ENCODE data around the gene PCDHB12. TPM values are rescaled to one million over a fixed set of nuclear protein-coding genes. Genes with fewer than 3 reads are reported as not detected.

Gene PCDHB12
- polyA plus RNA-seq, 6 donors from 2014 or later, result not detected

GRCh38 chr5:141250576-141250975 lies 42.1 kb downstream of the PCDHB12 start:
- peaks cover 24 to 33% of the 10 kb centered on the region in 2 donors for H3K36me3 Mint-ChIP-seq
- H3K4me3 Mint-ChIP-seq, result no peak overlapping the region
- H3K27ac Mint-ChIP-seq, result no peak overlapping the region
- H3K27me3 Mint-ChIP-seq, result peaks cover 0 to 17% (median 0%) of the 10 kb centered on the region in 3 donors
- ATAC-seq (ENCODE audit: low read depth in 2 of 2) (no peak), DNase-seq (no peak)
- H3K9me3 Mint-ChIP-seq, result peaks cover 6 to 93% (median 76%) of the 10 kb centered on the region in 7 donors
- no peaks in the 10 kb centered on the region for H3K4me1 Mint-ChIP-seq

GRCh38 chr5:141258464-141258863 lies 49.9 kb downstream of the PCDHB12 start:
- no peak for DNase-seq
- Mint-ChIP-seq H3K9me3 (peaks cover 0 to 99% (median 88%) of the 10 kb centered on the region in 7 donors), H3K27me3 (no peaks in the 10 kb centered on the region), H3K36me3 (peaks cover 37 to 46% of the 10 kb centered on the region in 2 donors), H3K27ac (no peak overlapping the region), H3K4me1 (no peaks in the 10 kb centered on the region), H3K4me3 (no peak overlapping the region)
- no peak for ATAC-seq (ENCODE audit: low read depth in 2 of 2)

- no peak for DNase-seq
Measured at GRCh38 chr5:141258948-141259347, 50.4 kb downstream of the PCDHB12 start.

GRCh38 chr5:141260458-141261237 lies 52.1 kb downstream of the PCDHB12 start:
- no peaks in the 10 kb centered on the region for H3K4me1 Mint-ChIP-seq
- ATAC-seq (ENCODE audit: low read depth in 2 of 2) (no peak), DNase-seq (no peak)
- peaks cover 38 to 45% of the 10 kb centered on the region in 2 donors for H3K36me3 Mint-ChIP-seq
- no peak overlapping the region for H3K4me3 Mint-ChIP-seq
- H3K27ac Mint-ChIP-seq, result no peak overlapping the region
- H3K9me3 Mint-ChIP-seq, result peaks cover 6 to 98% (median 91%) of the 10 kb centered on the region in 7 donors
- H3K27me3 Mint-ChIP-seq, result no peaks in the 10 kb centered on the region

More at GRCh38 chr5:141258948-141259347, 50.4 kb downstream of the PCDHB12 start:
- peaks cover 42 to 50% of the 10 kb centered on the region in 2 donors for H3K36me3 Mint-ChIP-seq
- H3K27me3 Mint-ChIP-seq, result no peaks in the 10 kb centered on the region
- H3K4me1 Mint-ChIP-seq, result no peaks in the 10 kb centered on the region
- ATAC-seq (ENCODE audit: low read depth in 2 of 2), result no peak
- no peak overlapping the region for H3K4me3 Mint-ChIP-seq
- no peak overlapping the region for H3K27ac Mint-ChIP-seq
- peaks cover 3 to 99% (median 89%) of the 10 kb centered on the region in 7 donors for H3K9me3 Mint-ChIP-seq

GRCh38 chr5:141261238-141261546 lies 52.7 kb downstream of the PCDHB12 start:
- DNase-seq (no peak), ATAC-seq (ENCODE audit: low read depth in 2 of 2) (no peak)
- Mint-ChIP-seq H3K9me3 (peaks cover 10 to 98% (median 91%) of the 10 kb centered on the region in 7 donors), H3K4me3 (no peak overlapping the region), H3K36me3 (peaks cover 42 to 48% of the 10 kb centered on the region in 2 donors), H3K27ac (no peak overlapping the region), H3K4me1 (no peaks in the 10 kb centered on the region), H3K27me3 (no peaks in the 10 kb centered on the region)

Other genes with a start within 250 kb of the PCDHB12 start
- not detected for gene PCDHAC2, start 242.2 kb upstream of the PCDHB12 start, polyA plus RNA-seq (ENCODE audit: low read depth in 6 of 6)
- gene PCDHB1, start 157.3 kb upstream of the PCDHB12 start, polyA plus RNA-seq (ENCODE audit: low read depth in 6 of 6), result not detected
- under 1 TPM in 1 of 6 donors, not detected in 5; 0.13 TPM for gene PCDHB2, start 114.1 kb upstream of the PCDHB12 start, polyA plus RNA-seq (ENCODE audit: low read depth in 6 of 6)
- gene PCDHB3, start 108.2 kb upstream of the PCDHB12 start, polyA plus RNA-seq (ENCODE audit: low read depth in 6 of 6), result not detected
- gene PCDHB4, start 86.9 kb upstream of the PCDHB12 start, polyA plus RNA-seq (ENCODE audit: low read depth in 6 of 6), result not detected
- under 1 TPM in 2 of 6 donors, not detected in 4; 0.08 to 0.43 TPM for gene PCDHB5, start 73.5 kb upstream of the PCDHB12 start, polyA plus RNA-seq (ENCODE audit: low read depth in 6 of 6)
- not detected for gene PCDHB6, start 58.7 kb upstream of the PCDHB12 start, polyA plus RNA-seq (ENCODE audit: low read depth in 6 of 6)
- gene PCDHB7, start 36.1 kb upstream of the PCDHB12 start, polyA plus RNA-seq (ENCODE audit: low read depth in 6 of 6), result not detected
- gene PCDHB8, start 30.9 kb upstream of the PCDHB12 start, polyA plus RNA-seq (ENCODE audit: low read depth in 6 of 6), result not detected
- not detected for gene PCDHB16, start 26.3 kb upstream of the PCDHB12 start, polyA plus RNA-seq (ENCODE audit: low read depth in 6 of 6)
- gene PCDHB9, start 21.6 kb upstream of the PCDHB12 start, polyA plus RNA-seq (ENCODE audit: low read depth in 6 of 6), result not detected
- gene PCDHB10, start 16.4 kb upstream of the PCDHB12 start, polyA plus RNA-seq (ENCODE audit: low read depth in 6 of 6), result not detected
- not detected for gene PCDHB11, start 9.1 kb upstream of the PCDHB12 start, polyA plus RNA-seq (ENCODE audit: low read depth in 6 of 6)
- not detected for gene PCDHB13, start 5.2 kb downstream of the PCDHB12 start, polyA plus RNA-seq (ENCODE audit: low read depth in 6 of 6)
- not detected for gene PCDHB14, start 14.6 kb downstream of the PCDHB12 start, polyA plus RNA-seq (ENCODE audit: low read depth in 6 of 6)
- gene PCDHB15, start 36.7 kb downstream of the PCDHB12 start, polyA plus RNA-seq (ENCODE audit: low read depth in 6 of 6), result not detected
- under 1 TPM in 1 of 6 donors, not detected in 5; 0.20 TPM for gene SLC25A2, start 95.3 kb downstream of the PCDHB12 start, polyA plus RNA-seq (ENCODE audit: low read depth in 6 of 6)
- gene TAF7, start 112.1 kb downstream of the PCDHB12 start, polyA plus RNA-seq (ENCODE audit: low read depth in 6 of 6), result 100 to 1,000 TPM; 270 to 315 (median 285) TPM
- not detected for gene PCDHGA1, start 121.8 kb downstream of the PCDHB12 start, polyA plus RNA-seq (ENCODE audit: low read depth in 6 of 6)
- not detected for gene PCDHGA2, start 130.0 kb downstream of the PCDHB12 start, polyA plus RNA-seq (ENCODE audit: low read depth in 6 of 6)
- gene PCDHGA3, start 135.1 kb downstream of the PCDHB12 start, polyA plus RNA-seq (ENCODE audit: low read depth in 6 of 6), result not detected
- gene PCDHGB1, start 141.4 kb downstream of the PCDHB12 start, polyA plus RNA-seq (ENCODE audit: low read depth in 6 of 6), result not detected
- gene PCDHGA4, start 146.3 kb downstream of the PCDHB12 start, polyA plus RNA-seq (ENCODE audit: low read depth in 6 of 6), result under 1 TPM in 2 of 6 donors, not detected in 4; 0.14 to 0.16 TPM
- under 1 TPM in 3 of 6 donors, not detected in 3; 0.27 to 0.82 (median 0.74) TPM for gene PCDHGB2, start 151.3 kb downstream of the PCDHB12 start, polyA plus RNA-seq (ENCODE audit: low read depth in 6 of 6)
- gene PCDHGA5, start 155.4 kb downstream of the PCDHB12 start, polyA plus RNA-seq (ENCODE audit: low read depth in 6 of 6), result under 1 TPM in 1 of 6 donors, not detected in 5; 0.10 TPM
- gene PCDHGB3, start 161.5 kb downstream of the PCDHB12 start, polyA plus RNA-seq (ENCODE audit: low read depth in 6 of 6), result under 1 TPM in 1 of 6 donors, not detected in 5; 0.21 TPM
- gene PCDHGA6, start 165.2 kb downstream of the PCDHB12 start, polyA plus RNA-seq (ENCODE audit: low read depth in 6 of 6), result under 1 TPM in 1 of 6 donors, not detected in 5; 0.08 TPM
- gene PCDHGA7, start 174.0 kb downstream of the PCDHB12 start, polyA plus RNA-seq (ENCODE audit: low read depth in 6 of 6), result not detected
- under 1 TPM in 1 of 6 donors, not detected in 5; 0.15 TPM for gene PCDHGB4, start 179.0 kb downstream of the PCDHB12 start, polyA plus RNA-seq (ENCODE audit: low read depth in 6 of 6)
- not detected for gene PCDHGA8, start 183.9 kb downstream of the PCDHB12 start, polyA plus RNA-seq (ENCODE audit: low read depth in 6 of 6)
- gene PCDHGB5, start 189.2 kb downstream of the PCDHB12 start, polyA plus RNA-seq (ENCODE audit: low read depth in 6 of 6), result under 1 TPM in 3 of 6 donors, not detected in 3; 0.12 to 0.27 (median 0.20) TPM
- under 1 TPM in 1 of 6 donors, not detected in 5; 0.25 TPM for gene PCDHGA9, start 194.1 kb downstream of the PCDHB12 start, polyA plus RNA-seq (ENCODE audit: low read depth in 6 of 6)
- gene PCDHGB6, start 199.3 kb downstream of the PCDHB12 start, polyA plus RNA-seq (ENCODE audit: low read depth in 6 of 6), result under 1 TPM in 2 of 6 donors, not detected in 4; 0.11 to 0.17 TPM
- gene PCDHGA10, start 204.3 kb downstream of the PCDHB12 start, polyA plus RNA-seq (ENCODE audit: low read depth in 6 of 6), result under 1 TPM in 1 of 6 donors, not detected in 5; 0.05 TPM
- not detected for gene PCDHGB7, start 209.0 kb downstream of the PCDHB12 start, polyA plus RNA-seq (ENCODE audit: low read depth in 6 of 6)
- gene PCDHGA11, start 212.3 kb downstream of the PCDHB12 start, polyA plus RNA-seq (ENCODE audit: low read depth in 6 of 6), result not detected
- gene PCDHGA12, start 221.8 kb downstream of the PCDHB12 start, polyA plus RNA-seq (ENCODE audit: low read depth in 6 of 6), result under 1 TPM in 3 of 6 donors, not detected in 3; 0.09 to 0.16 (median 0.11) TPM

All from naive B cell (primary cell).